IMR-90 (cell line): ENCODE data around the gene ADGRA1. TPM values are rescaled to one million over a fixed set of nuclear protein-coding genes. Genes with fewer than 3 reads are reported as not detected.

ENCODE experiments used
- ATAC-seq: fragments of 200-7000 bp; cut with Tn5 transposase; 2 replicates; pipeline ENCODE4 v1.9.1; 2020; ENCODE audit warnings: low read depth, mild to moderate bottlenecking, moderate library complexity
- BruUV-seq: library from RNA; stranded (reverse); fragments of 400-500 nt; replicated peaks from 2 replicates; lab custom pipeline; 2021; lab: Mats Ljungman, UMichigan
- CTCF ChIA-PET: fragments of 300-600 bp; formaldehyde crosslinking; extraction: SDS; loops from one replicate; lab custom pipeline; 2021; ENCODE audit warnings: antibody characterized with exemption; lab: Yijun Ruan, JAX
- POLR2A ChIA-PET: fragments of 300-600 bp; sonication (Branson Sonifier 250); formaldehyde crosslinking; loops from one replicate; lab custom pipeline; 2022; ENCODE audit warnings: antibody characterized with exemption; ENCODE audit not compliant: unreplicated experiment; lab: Charles Lee
- DNase-seq: peaks from one replicate; pipeline ENCODE4 v3.0.0; 2013
- H2AFZ ChIP-seq: replicated peaks from 2 replicates; pipeline ENCODE3; 2013; ENCODE audit warnings: low read length, mild to moderate bottlenecking; ENCODE audit not compliant: poor library complexity
- H2AK5ac ChIP-seq: 2 replicates; pipeline ENCODE4 v1.6.1; 2013; ENCODE audit warnings: low read depth, low read length, inconsistent platforms
- H2AK9ac ChIP-seq: replicated peaks from 2 replicates; pipeline ENCODE3; 2013; ENCODE audit warnings: mild to moderate bottlenecking, low read depth, low read length, moderate library complexity; ENCODE audit not compliant: poor library complexity
- H2BK120ac ChIP-seq: 2 replicates; pipeline ENCODE4 v1.6.1; 2013; ENCODE audit warnings: low read depth, low read length, inconsistent platforms
- H2BK15ac ChIP-seq: 3 replicates; pipeline ENCODE4 v1.6.1; 2013; ENCODE audit warnings: low read depth, low read length, inconsistent platforms
- H2BK20ac ChIP-seq: 2 replicates; pipeline ENCODE4 v1.6.1; 2013; ENCODE audit warnings: low read depth, mild to moderate bottlenecking, inconsistent platforms, low read length, moderate library complexity
- H2BK5ac ChIP-seq: 2 replicates; pipeline ENCODE4 v1.6.1; 2013; ENCODE audit warnings: mild to moderate bottlenecking, low read depth, low read length, inconsistent platforms; ENCODE audit not compliant: poor library complexity, severe bottlenecking
- H3K14ac ChIP-seq: replicated peaks from 2 replicates; pipeline ENCODE4 v1.6.1; 2013; ENCODE audit warnings: low read depth, low read length, inconsistent platforms
- H3K18ac ChIP-seq: 2 replicates; pipeline ENCODE4 v1.6.1; 2013; ENCODE audit warnings: low read depth, low read length, control low read depth
- H3K23ac ChIP-seq: 2 replicates; pipeline ENCODE4 v1.6.1; 2013; ENCODE audit warnings: low read depth, low read length, inconsistent platforms
- H3K27ac ChIP-seq: 2 replicates; pipeline ENCODE4 v1.5.1; 2013; ENCODE audit warnings: mild to moderate bottlenecking, control low read depth, low read length; ENCODE audit not compliant: insufficient read depth
- H3K27me3 ChIP-seq: 2 replicates; pipeline ENCODE4 v1.6.1; 2013; ENCODE audit warnings: low read length; ENCODE audit not compliant: control insufficient read depth, insufficient read depth
- H3K36me3 ChIP-seq: 2 replicates; pipeline ENCODE4 v1.6.1; 2013; ENCODE audit warnings: low read length, mixed read lengths; ENCODE audit not compliant: control insufficient read depth, insufficient read depth
- H3K4ac ChIP-seq: 2 replicates; pipeline ENCODE4 v1.6.1; 2013; ENCODE audit warnings: low read depth, low read length, inconsistent platforms
- H3K4me1 ChIP-seq: 2 replicates; pipeline ENCODE4 v1.6.1; 2013; ENCODE audit warnings: low read length, mixed read lengths; ENCODE audit not compliant: control insufficient read depth, insufficient read depth
- H3K4me2 ChIP-seq: 2 replicates; pipeline ENCODE4 v1.6.1; 2013; ENCODE audit warnings: low read depth, mild to moderate bottlenecking, control low read depth, low read length, moderate library complexity
- H3K4me3 ChIP-seq: 2 replicates; pipeline ENCODE4 v1.5.1; 2013; ENCODE audit warnings: low read depth, mild to moderate bottlenecking, control low read depth, low read length, moderate library complexity; ENCODE audit not compliant: insufficient read depth
- H3K56ac ChIP-seq: 2 replicates; pipeline ENCODE4 v1.6.1; 2013; ENCODE audit warnings: low read length, inconsistent platforms; ENCODE audit not compliant: insufficient read depth; ENCODE audit errors: extremely low read depth
- H3K79me1 ChIP-seq, 2 experiments: 2 replicates each; pipeline ENCODE4 v1.6.1; 2013; ENCODE audit warnings: low read length in 2 of 2, inconsistent platforms in 1 of 2, low read depth in 1 of 2
- H3K9ac ChIP-seq: 2 replicates; pipeline ENCODE4 v1.6.1; 2013; ENCODE audit warnings: low read depth, low read length, control low read depth
- H3K9me1 ChIP-seq: 2 replicates; pipeline ENCODE4 v1.6.1; 2013; ENCODE audit warnings: low read length, inconsistent platforms; ENCODE audit not compliant: insufficient read depth
- H3K9me3 ChIP-seq: 2 replicates; pipeline ENCODE4 v1.6.1; 2013; ENCODE audit warnings: low read length; ENCODE audit not compliant: control insufficient read depth, insufficient read depth
- H4K20me1 ChIP-seq: 2 replicates; pipeline ENCODE4 v1.6.1; 2013; ENCODE audit warnings: low read length, inconsistent platforms; ENCODE audit not compliant: insufficient read depth
- H4K5ac ChIP-seq: 2 replicates; pipeline ENCODE4 v1.6.1; 2013; ENCODE audit warnings: mild to moderate bottlenecking, low read depth, low read length, control low read depth
- H4K8ac ChIP-seq, 2 experiments: 2 replicates each; pipeline ENCODE4 v1.6.1; 2013; ENCODE audit warnings: low read depth in 2 of 2, low read length in 2 of 2, control low read depth in 1 of 2, inconsistent platforms in 1 of 2
- H4K91ac ChIP-seq: 2 replicates; pipeline ENCODE4 v1.6.1; 2013; ENCODE audit warnings: low read depth, low read length, inconsistent platforms; ENCODE audit not compliant: insufficient read depth
- BHLHE40 ChIP-seq: fragments of 150-350 bp; IDR thresholded peaks from 2 replicates; pipeline ENCODE4 v1.6.1; 2016; ENCODE audit warnings: mild to moderate bottlenecking, low read depth, low read length
- CEBPB ChIP-seq: IDR thresholded peaks from 2 replicates; pipeline ENCODE4 v1.6.1; 2012; ENCODE audit warnings: low read depth, low read length, improper control_type of control experiment
- CHD1 ChIP-seq: IDR thresholded peaks from 2 replicates; pipeline ENCODE4 v1.6.1; 2012; ENCODE audit warnings: low read depth, low read length, improper control_type of control experiment
- CTCF ChIP-seq: conservative IDR thresholded peaks from 2 replicates; pipeline ENCODE4 v1.5.1; 2012; ENCODE audit warnings: mild to moderate bottlenecking, low read depth, low read length, improper control_type of control experiment
- ELK1 ChIP-seq: fragments of 150-350 bp; IDR thresholded peaks from 2 replicates; pipeline ENCODE4 v1.6.1; 2016; ENCODE audit warnings: low read depth, mild to moderate bottlenecking, low read length, moderate library complexity, borderline replicate concordance
- MAZ ChIP-seq: IDR thresholded peaks from 2 replicates; pipeline ENCODE4 v1.6.1; 2012; ENCODE audit warnings: low read depth, mild to moderate bottlenecking, low read length, improper control_type of control experiment, moderate library complexity, borderline replicate concordance
- MXI1 ChIP-seq: IDR thresholded peaks from 2 replicates; pipeline ENCODE4 v1.6.1; 2012; ENCODE audit warnings: low read depth, mild to moderate bottlenecking, low read length, moderate library complexity, borderline replicate concordance
- NFE2L2 ChIP-seq: fragments of 150-350 bp; IDR thresholded peaks from 2 replicates; pipeline ENCODE4 v1.6.1; 2016; ENCODE audit warnings: low read depth, mild to moderate bottlenecking, low read length
- POLR2A ChIP-seq: IDR thresholded peaks from 2 replicates; pipeline ENCODE4 v1.6.1; 2012; ENCODE audit warnings: mild to moderate bottlenecking, low read depth, low read length
- RCOR1 ChIP-seq: IDR thresholded peaks from 2 replicates; pipeline ENCODE4 v1.6.1; 2012; ENCODE audit warnings: mild to moderate bottlenecking, low read length, improper control_type of control experiment; ENCODE audit not compliant: insufficient replicate concordance
- RFX5 ChIP-seq: IDR thresholded peaks from 2 replicates; pipeline ENCODE4 v1.8.0; 2012; ENCODE audit warnings: low read depth, mild to moderate bottlenecking, low read length, moderate library complexity
- SMC3 ChIP-seq: fragments of 150-350 bp; IDR thresholded peaks from 2 replicates; pipeline ENCODE4 v1.6.1; 2016; ENCODE audit warnings: low read depth, mild to moderate bottlenecking, antibody characterized with exemption, low read length, moderate library complexity
- USF2 ChIP-seq: fragments of 150-350 bp; IDR thresholded peaks from 2 replicates; pipeline ENCODE4 v1.6.1; 2017; ENCODE audit warnings: mild to moderate bottlenecking, antibody characterized with exemption, low read length, low read depth
- WGBS, 2 experiments: methylation state at CpG; one replicate each; pipeline versions ENCODE4 v1.1.5 to v1.1.7; 2013; ENCODE audit warnings: missing lambda C conversion rate in 2 of 2; ENCODE audit not compliant: insufficient read length in 1 of 2; ENCODE audit errors: extremely low coverage in 2 of 2; 5-methylcytosine and 5-hydroxymethylcytosine counted together
- dilution Hi-C: fragments of 300-500 bp; cut with HindIII; formaldehyde crosslinking; loops from one replicate; pipeline ENCODE4 v1.14.3; 2018; ENCODE audit warnings: low sequenced_read_pairs; ENCODE audit not compliant: unreplicated experiment
- in situ Hi-C: fragments of 300-500 bp; cut with MboI; formaldehyde crosslinking; loops from 3 replicates; pipeline ENCODE4 v1.14.3; 2019; ENCODE audit warnings: low sequenced_read_pairs, inconsistent platforms, mixed read lengths
- intact Hi-C: fragments of 100-400 bp; cut with micrococcal nuclease; formaldehyde crosslinking; loops from 2 replicates; pipeline ENCODE4 v1.10.0; 2022
- polyA plus RNA-seq, 3 experiments: library from polyadenylated mRNA; depleted of rRNA; stranded (reverse); fragments of >200 nt; gene quantifications; 2 replicates each; pipeline ENCODE4 v1.2.3, GENCODE V29; 2012; ENCODE audit warnings: low replicate concordance in 1 of 3
- total RNA-seq: library from RNA; depleted of rRNA; stranded (reverse); fragments of >200 nt; gene quantifications from 2 replicates; pipeline ENCODE4 v1.2.3, GENCODE V29; 2012

Gene ADGRA1
- total and polyA plus RNA-seq, 2 of the 4 experiments (the other 2 are of a cell fraction), result not detected

- Histone ChIP-seq H4K5ac (no peak overlapping the region), H3K14ac (no peak overlapping the region), H3K4ac (no peak overlapping the region), H2AK5ac (no peak overlapping the region), H2BK5ac (no peak overlapping the region), H3K56ac (no peak overlapping the region), H3K4me2 (no peak overlapping the region), H3K23ac (no peak overlapping the region), H3K9ac (no peak overlapping the region), H2AFZ (no peak overlapping the region), H3K4me3 (no peak overlapping the region), H2BK15ac (no peak overlapping the region), H4K8ac (no peak overlapping the region), H3K9me3 (no peaks in the 10 kb centered on the region), H3K79me1 (no peaks in the 10 kb centered on the region), H2AK9ac (no peak overlapping the region), H3K9me1 (no peaks in the 10 kb centered on the region), H3K36me3 (no peaks in the 10 kb centered on the region), H3K4me1 (no peaks in the 10 kb centered on the region), H3K27ac (no peak overlapping the region), H3K18ac (no peak overlapping the region), H2BK120ac (no peak overlapping the region), H3K27me3 (peaks cover 7% of the 10 kb centered on the region; the same call in 1 of the 2 replicates), H4K91ac (no peak overlapping the region), H4K20me1 (no peaks in the 10 kb centered on the region), H2BK20ac (no peak overlapping the region)
- intact Hi-C loops, result no loop called here
- no peak for TF ChIP-seq NFE2L2
- TF ChIP-seq USF2, result no peak
- TF ChIP-seq BHLHE40, result no peak
- no peak for TF ChIP-seq CEBPB
- no peak for TF ChIP-seq RCOR1
- no peak for TF ChIP-seq ELK1
- no peak for TF ChIP-seq MXI1
- no peak for TF ChIP-seq RFX5
- TF ChIP-seq MAZ, result no peak
- TF ChIP-seq CTCF, result no peak
- TF ChIP-seq SMC3, result no peak
- TF ChIP-seq POLR2A, result no peak
- no peak for TF ChIP-seq CHD1
- ATAC-seq (no peak), DNase-seq (no peak)
- dilution Hi-C loops, result no loop called here
- POLR2A ChIA-PET, result no interaction called here
- CTCF ChIA-PET, result no interaction called here
- BruUV-seq, result no TSS peak
- 47% methylated on average over 8 of the region's 13 CpGs; no CpG with 5 or more reads in 1 of the 2 experiments for WGBS, 2 experiments
- in situ Hi-C loops, result no loop called here
Observed at GRCh38 chr10:133048266-133048665, 39.5 kb upstream of the ADGRA1 start.
